Motor neuron (in vitro differentiated cells): ENCODE results near the gene LYPD8. TPM values are rescaled to one million over a fixed set of nuclear protein-coding genes. Genes with fewer than 3 reads are reported as not detected.

ENCODE experiments used
- total RNA-seq, 8 experiments: library from RNA; unstranded; fragments of 300-600 nt; gene quantifications; 2 replicates each; pipeline versions ENCODE4 v1.2.3 to v1.2.4, GENCODE V29; 2022

The LYPD8 gene
- total RNA-seq, 8 experiments from 2014 or later: 0.24 to 0.59 TPM; not detected in 6

Other genes starting within 250 kb of the LYPD8 start
- gene OR2G6, start 247.7 kb downstream of the LYPD8 start, total RNA-seq: under 1 TPM in 3 of 8 experiments, not detected in 5; 0.09 to 0.24 (median 0.13) TPM
- under 1 TPM in 4 of 8 experiments, not detected in 4; 0.27 to 0.90 (median 0.43) TPM for gene OR2T29, start 193.0 kb downstream of the LYPD8 start, total RNA-seq
- under 1 TPM in 3 of 8 experiments, not detected in 5; 0.32 to 0.81 (median 0.38) TPM for gene OR2T34, start 181.0 kb downstream of the LYPD8 start, total RNA-seq
- under 1 TPM in 3 of 8 experiments, not detected in 5; 0.08 to 0.28 (median 0.09) TPM for gene OR2T10, start 158.1 kb downstream of the LYPD8 start, total RNA-seq
- under 1 TPM in 4 of 8 experiments, not detected in 4; 0.05 to 0.38 (median 0.19) TPM for gene OR2T11, start 120.7 kb downstream of the LYPD8 start, total RNA-seq
- gene OR2T35, start 110.5 kb downstream of the LYPD8 start, total RNA-seq: under 1 TPM in 1 of 8 experiments, not detected in 7; 0.05 TPM
- gene OR2T27, start 100.2 kb downstream of the LYPD8 start, total RNA-seq: under 1 TPM in 2 of 8 experiments, not detected in 6; 0.29 to 0.66 TPM
- gene OR14I1, start 53.0 kb downstream of the LYPD8 start, total RNA-seq: under 1 TPM in 1 of 8 experiments, not detected in 7; 0.43 TPM
- gene SH3BP5L, start 70.2 kb upstream of the LYPD8 start, total RNA-seq: 10 to 100 TPM; 13.9 to 39.9 (median 22.6) TPM
- gene ZNF672, start 82.5 kb upstream of the LYPD8 start, total RNA-seq: 10 to 100 TPM; 12.4 to 34.6 (median 22.7) TPM
- 10 to 100 TPM; 20.9 to 67.7 (median 45.3) TPM for gene ZNF692, start 103.3 kb upstream of the LYPD8 start, total RNA-seq
- 10 to 100 TPM in 1 of 8 experiments, 1 to 10 TPM in 7; 3.2 to 10.1 (median 6.1) TPM for gene PGBD2, start 150.5 kb upstream of the LYPD8 start, total RNA-seq